GM20000 (cell line): ENCODE results near the gene PRND.
"Not testable (repeated sequence)": the region's sequence is repeated elsewhere in the genome, so short reads cannot be mapped to it uniquely, and the experiment has no call there.

Source experiments
- DNase-seq: peaks from one replicate; pipeline ENCODE4 v3.0.0; 2012; ENCODE audit warnings: low spot score
- CTCF ChIP-seq: IDR thresholded peaks from 2 replicates; pipeline ENCODE4 v1.5.1; 2012; ENCODE audit warnings: mild to moderate bottlenecking, control low read depth; ENCODE audit errors: extremely low read depth, missing control alignments

Gene PRND

GRCh38 chr20:4769328-4769727 is 47.6 kb downstream of the PRND start:
- no peak for TF ChIP-seq CTCF
- DNase-seq = no peak

GRCh38 chr20:4770026-4770425 is 48.3 kb downstream of the PRND start:
- no peak for DNase-seq
- TF ChIP-seq CTCF = no peak

GRCh38 chr20:4771004-4771403 is 49.3 kb downstream of the PRND start:
- no peak for DNase-seq
- no peak for TF ChIP-seq CTCF

GRCh38 chr20:4772132-4772531 is 50.4 kb downstream of the PRND start:
- no peak for TF ChIP-seq CTCF

GRCh38 chr20:4773014-4773413 is 51.3 kb downstream of the PRND start:
- not testable (repeated sequence) for DNase-seq

More at GRCh38 chr20:4772132-4772531, 50.4 kb downstream of the PRND start:
- no peak for DNase-seq

- no peak for DNase-seq
- TF ChIP-seq CTCF = no peak
Measured at GRCh38 chr20:4773736-4774135, 52.0 kb downstream of the PRND start.

- DNase-seq = no peak
- no peak for TF ChIP-seq CTCF
Measured at GRCh38 chr20:4774207-4774606, 52.5 kb downstream of the PRND start.

GRCh38 chr20:4775322-4776078 is 53.8 kb downstream of the PRND start:
- no peak for DNase-seq
- no peak for TF ChIP-seq CTCF
